GM18909 (cell line): ENCODE data around the gene ITIH3.
A peak's percentile ranks its signal among the peaks of the same experiment; 100 is the strongest.

Experiments used
- ATAC-seq: cut with Tn5 transposase; IDR thresholded peaks from one replicate; pipeline ENCODE4 v1.9.1; 2021; ENCODE audit warnings: mild to moderate bottlenecking; ENCODE audit not compliant: unreplicated experiment, poor library complexity

Gene ITIH3

DNA sequence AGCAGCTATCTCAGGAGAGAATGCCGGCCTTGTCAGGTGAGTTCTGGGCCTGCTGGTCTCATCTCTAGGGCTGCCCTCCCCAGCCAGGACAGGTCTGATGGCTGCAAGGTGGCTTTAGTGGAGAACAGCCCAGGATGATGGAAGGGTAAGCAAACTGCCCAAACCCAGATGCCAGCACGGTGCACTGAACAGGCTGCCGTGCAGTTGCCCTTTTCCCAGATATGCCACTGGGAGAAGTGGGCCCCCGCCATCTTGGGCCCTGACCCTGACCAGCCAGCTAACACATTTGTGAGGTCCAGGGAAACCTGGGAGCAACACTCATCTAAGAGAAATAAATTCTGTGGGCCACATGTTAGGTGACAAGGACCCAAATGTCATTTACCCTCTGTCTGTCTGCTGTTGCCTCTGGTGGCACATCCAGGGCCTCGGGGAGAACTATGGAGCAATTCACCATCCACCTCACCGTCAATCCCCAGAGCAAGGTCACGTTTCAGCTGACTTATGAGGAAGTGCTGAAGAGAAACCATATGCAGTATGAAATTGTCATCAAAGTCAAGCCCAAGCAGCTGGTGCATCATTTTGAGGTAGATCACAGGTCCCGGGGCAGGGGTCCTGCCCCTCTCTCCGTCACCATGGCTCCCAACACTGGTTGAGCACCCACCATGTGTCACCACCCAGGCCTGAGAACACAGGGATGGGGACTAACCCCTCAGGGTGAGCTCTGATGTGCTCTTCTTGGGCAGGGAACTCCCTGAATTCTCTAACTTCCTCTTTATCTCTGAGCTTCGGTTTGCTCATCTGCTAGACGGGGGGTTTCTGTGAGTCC lies 15.4 kb upstream of the ITIH3 start:
- ATAC-seq: peak; percentile 67

DNA sequence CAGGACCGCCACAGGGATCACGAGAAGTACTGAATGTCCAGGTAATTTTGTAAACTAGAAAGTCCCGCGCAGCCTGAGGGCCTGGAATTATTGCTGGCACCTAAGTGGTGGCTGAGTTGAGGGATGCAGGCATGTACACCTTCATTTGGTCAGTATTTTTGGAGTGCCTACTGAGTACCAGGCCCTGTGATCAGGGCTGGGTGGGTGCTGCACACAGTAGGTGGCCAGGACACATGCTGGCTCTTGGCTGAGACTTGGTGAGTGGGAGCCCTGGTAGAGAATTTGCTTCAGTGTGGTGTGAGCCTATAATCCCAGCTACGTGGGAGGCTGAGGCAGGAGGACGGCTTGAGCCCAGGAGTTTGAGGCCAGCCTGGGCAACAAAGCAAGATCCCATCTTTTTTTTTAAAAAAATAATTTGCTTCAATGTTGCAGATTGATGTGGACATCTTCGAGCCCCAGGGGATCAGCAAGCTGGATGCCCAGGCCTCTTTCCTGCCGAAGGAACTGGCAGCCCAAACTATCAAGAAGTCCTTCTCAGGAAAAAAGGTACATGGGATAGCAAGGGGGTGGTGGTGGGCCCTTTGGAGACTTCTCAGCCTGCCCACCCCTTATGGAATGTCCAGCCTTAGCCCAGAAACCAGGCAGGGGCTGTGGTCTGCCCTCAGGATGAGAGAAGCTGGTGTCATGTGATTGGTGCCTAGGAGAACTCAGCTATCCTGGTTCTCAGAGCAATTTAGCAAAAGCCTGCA lies 14.6 kb upstream of the ITIH3 start:
- ATAC-seq: no peak

GRCh38 chr3:52781741-52782140 lies 12.9 kb upstream of the ITIH3 start:
- no peak for ATAC-seq

- no peak for ATAC-seq
Observed at GRCh38 chr3:52782412-52783210, 12.0 kb upstream of the ITIH3 start.

GRCh38 chr3:52783211-52783555 lies 11.4 kb upstream of the ITIH3 start:
- ATAC-seq: no peak

GRCh38 chr3:52784021-52784621 lies 10.5 kb upstream of the ITIH3 start:
- ATAC-seq: no peak

- ATAC-seq: no peak
Observed at GRCh38 chr3:52784931-52785590, 9.5 kb upstream of the ITIH3 start.

GRCh38 chr3:52786330-52787215 lies 8.0 kb upstream of the ITIH3 start:
- no peak for ATAC-seq

DNA sequence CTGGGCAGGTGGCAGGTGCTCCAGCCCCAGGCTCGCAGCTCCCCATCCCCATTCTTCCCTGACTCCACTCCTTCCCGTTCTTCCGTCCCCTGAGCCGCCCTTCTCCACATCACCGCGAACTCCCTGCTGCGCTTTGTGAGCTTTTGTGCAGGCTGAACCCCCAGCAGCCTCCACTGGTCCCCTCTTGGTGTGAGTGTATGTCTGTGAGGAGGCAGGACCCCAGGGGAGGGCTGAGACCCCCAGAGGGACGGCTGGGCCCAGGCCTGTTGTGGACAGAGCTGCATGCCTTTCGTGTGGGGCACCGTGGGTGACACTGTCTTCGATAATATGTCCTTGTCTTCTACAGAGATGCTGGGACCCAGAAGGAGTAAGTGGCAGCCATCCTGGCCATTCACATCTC lies 7.3 kb upstream of the ITIH3 start:
- no peak for ATAC-seq

- ATAC-seq: no peak
Observed at GRCh38 chr3:52787672-52788625, 6.6 kb upstream of the ITIH3 start.

DNA sequence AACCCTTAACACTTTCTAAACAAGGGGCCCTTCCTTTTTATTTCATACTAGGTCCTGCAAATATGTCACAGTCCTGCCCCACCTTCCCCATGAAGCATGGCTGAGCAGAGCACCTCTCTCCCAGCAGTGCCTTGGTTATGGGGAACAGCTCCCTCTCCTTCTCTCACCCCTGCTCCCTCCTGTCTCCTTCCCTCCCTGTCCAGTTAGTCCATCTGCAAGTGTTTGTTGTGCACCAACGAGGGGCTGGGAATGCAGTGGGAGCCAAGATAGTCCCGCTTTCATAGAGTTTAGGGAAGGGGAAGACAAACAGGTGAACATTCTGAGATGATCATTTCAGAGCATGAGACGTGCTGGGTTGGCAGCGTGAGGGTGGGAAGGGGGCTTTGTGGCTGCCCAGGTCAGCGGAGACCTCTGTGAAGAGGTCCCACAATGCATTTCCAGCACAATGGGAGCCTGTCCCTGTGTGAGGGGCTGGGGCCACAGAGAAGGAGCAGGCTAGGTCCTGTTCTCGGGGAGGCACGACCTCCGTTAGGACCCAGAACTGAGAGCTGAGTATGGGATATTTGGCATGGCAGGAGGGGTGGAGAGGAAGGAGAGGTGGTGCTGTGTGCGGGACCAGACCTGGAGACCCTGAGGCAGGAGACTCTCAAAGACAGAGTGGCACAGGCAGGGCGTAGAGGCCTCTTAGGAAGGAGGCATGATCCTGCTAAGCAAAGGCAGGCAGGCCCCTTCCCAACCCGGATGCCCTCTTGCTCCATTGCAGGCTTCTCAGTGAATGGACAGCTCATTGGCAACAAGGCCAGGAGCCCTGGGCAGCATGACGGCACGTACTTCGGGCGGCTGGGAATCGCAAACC lies 5.5 kb upstream of the ITIH3 start:
- no peak for ATAC-seq

- no peak for ATAC-seq
Observed at GRCh38 chr3:52789746-52790040, 4.9 kb upstream of the ITIH3 start.

DNA sequence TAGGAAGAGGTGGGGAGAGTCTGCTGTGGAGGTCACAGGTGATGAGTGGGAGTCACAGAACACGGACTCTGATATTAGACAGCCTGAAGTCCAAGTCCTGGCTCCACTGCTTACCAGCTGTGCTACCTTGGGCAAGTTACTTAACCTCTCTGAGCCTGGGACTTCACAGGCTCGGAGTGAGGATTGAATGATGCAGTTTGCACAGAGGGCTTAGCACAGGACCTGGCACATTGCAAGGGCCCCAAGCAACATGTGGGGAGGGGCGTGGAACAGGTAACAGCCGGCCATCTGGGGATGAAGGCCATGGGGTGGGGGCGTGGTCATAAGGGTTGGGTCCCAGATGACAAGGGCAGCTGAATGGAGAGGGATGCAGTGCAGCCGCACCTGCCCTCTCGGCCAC lies 4.3 kb upstream of the ITIH3 start:
- ATAC-seq: no peak

DNA sequence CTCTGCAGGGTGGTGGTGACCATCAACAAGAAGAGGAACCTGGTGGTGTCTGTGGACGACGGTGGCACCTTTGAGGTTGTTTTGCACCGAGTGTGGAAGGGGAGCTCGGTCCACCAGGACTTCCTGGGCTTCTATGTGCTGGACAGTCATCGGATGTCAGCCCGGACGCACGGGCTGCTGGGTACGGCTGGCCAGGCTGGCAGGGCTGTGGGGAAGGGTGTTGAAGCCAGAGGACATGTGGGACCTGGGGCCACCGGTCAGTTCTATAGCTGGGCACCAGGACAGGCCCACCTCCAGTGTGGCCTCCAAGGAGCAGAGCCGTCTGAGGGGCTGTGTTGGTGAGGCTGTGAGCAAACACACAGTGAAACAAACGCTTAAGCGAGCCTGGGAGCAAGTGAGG lies 3.9 kb upstream of the ITIH3 start:
- ATAC-seq: no peak

- no peak for ATAC-seq
Observed at GRCh38 chr3:52791366-52791765, 3.2 kb upstream of the ITIH3 start.

- ATAC-seq: no peak
Observed at GRCh38 chr3:52791928-52792327, 2.7 kb upstream of the ITIH3 start.

- no peak for ATAC-seq
Observed at GRCh38 chr3:52792413-52792812, 2.2 kb upstream of the ITIH3 start.
